HG03280 (cell line): Measurements from ENCODE around the gene ZMYND11.
"Not testable (repeated sequence)": the region's sequence is repeated elsewhere in the genome, so short reads cannot be mapped to it uniquely, and the experiment has no call there.

Experiments
- ATAC-seq: cut with Tn5 transposase; IDR thresholded peaks from one replicate; pipeline ENCODE4 v1.9.1; 2021; ENCODE audit warnings: mild to moderate bottlenecking, moderate library complexity; ENCODE audit not compliant: unreplicated experiment

The ZMYND11 gene

GRCh38 chr10:279232-279631 is 144.0 kb downstream of the ZMYND11 start:
- ATAC-seq = no peak

GRCh38 chr10:279655-280054 is 144.4 kb downstream of the ZMYND11 start:
- no peak for ATAC-seq

- ATAC-seq = no peak
These were observed 147.3 kb downstream of the ZMYND11 start for GRCh38 chr10:282294-283139.

GRCh38 chr10:283140-283479 is 147.9 kb downstream of the ZMYND11 start:
- ATAC-seq = no peak

- ATAC-seq = peak; percentile 91
These were observed 148.7 kb downstream of the ZMYND11 start for GRCh38 chr10:283916-284356.

GRCh38 chr10:285216-285615 is 150.0 kb downstream of the ZMYND11 start:
- ATAC-seq = no peak

- no peak for ATAC-seq
These were observed 151.9 kb downstream of the ZMYND11 start for GRCh38 chr10:287026-287709.

GRCh38 chr10:287814-288213 is 152.6 kb downstream of the ZMYND11 start:
- ATAC-seq = no peak

- no peak for ATAC-seq
These were observed 153.3 kb downstream of the ZMYND11 start for GRCh38 chr10:288316-289200.

- no peak for ATAC-seq
These were observed 154.3 kb downstream of the ZMYND11 start for GRCh38 chr10:289581-289980.

- ATAC-seq = no peak
These were observed 154.9 kb downstream of the ZMYND11 start for GRCh38 chr10:290026-290725.

GRCh38 chr10:293636-294035 is 158.4 kb downstream of the ZMYND11 start:
- no peak for ATAC-seq

GRCh38 chr10:297567-297966 is 162.3 kb downstream of the ZMYND11 start:
- ATAC-seq = no peak

- ATAC-seq = no peak
These were observed 162.8 kb downstream of the ZMYND11 start for GRCh38 chr10:298033-298432.

GRCh38 chr10:299512-299911 is 164.3 kb downstream of the ZMYND11 start:
- ATAC-seq = no peak

- ATAC-seq = no peak
These were observed 164.7 kb downstream of the ZMYND11 start for GRCh38 chr10:299969-300368.

GRCh38 chr10:300580-300979 is 165.3 kb downstream of the ZMYND11 start:
- ATAC-seq = not testable (repeated sequence)

- no peak for ATAC-seq
These were observed 166.3 kb downstream of the ZMYND11 start for GRCh38 chr10:301536-301935.
